Measurements from ENCODE around the gene ZNF446.
A peak's percentile ranks its signal among the peaks of the same experiment; 100 is the strongest.
"Not testable (repeated sequence)": the region's sequence is repeated elsewhere in the genome, so short reads cannot be mapped to it uniquely, and the experiment has no call there.

Gene ZNF446

DNA sequence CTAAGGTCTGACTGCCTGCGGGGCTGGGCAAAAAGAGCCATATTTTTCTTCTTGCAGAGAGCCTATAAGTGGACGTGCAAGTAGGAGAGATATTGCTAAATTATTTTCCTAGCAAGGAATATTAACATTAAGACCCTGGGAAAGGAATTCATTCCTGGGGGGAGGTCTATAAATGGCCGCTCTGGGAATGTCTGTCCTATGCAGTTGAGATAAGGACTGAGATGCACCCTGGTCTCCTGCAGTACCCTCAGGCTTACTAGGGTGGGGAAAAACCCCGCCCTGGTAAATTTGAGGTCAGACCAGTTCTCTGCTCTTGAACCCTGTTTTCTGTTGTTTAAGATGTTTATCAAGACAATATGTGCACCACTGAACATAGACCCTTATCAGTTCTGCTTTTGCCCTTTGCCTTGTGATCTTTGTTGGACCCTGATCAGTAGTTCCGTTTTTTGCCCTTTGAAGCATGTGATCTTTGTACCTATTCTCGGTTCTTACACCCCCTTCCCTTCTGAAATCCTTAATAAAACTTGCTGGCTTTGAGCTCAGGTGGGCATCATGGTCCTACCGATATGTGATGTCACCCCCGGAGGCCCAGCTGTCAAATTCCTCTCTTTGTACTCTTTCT is 31.6 kb downstream of the ZNF446 start:
- not testable (repeated sequence) for DNase-seq

DNA sequence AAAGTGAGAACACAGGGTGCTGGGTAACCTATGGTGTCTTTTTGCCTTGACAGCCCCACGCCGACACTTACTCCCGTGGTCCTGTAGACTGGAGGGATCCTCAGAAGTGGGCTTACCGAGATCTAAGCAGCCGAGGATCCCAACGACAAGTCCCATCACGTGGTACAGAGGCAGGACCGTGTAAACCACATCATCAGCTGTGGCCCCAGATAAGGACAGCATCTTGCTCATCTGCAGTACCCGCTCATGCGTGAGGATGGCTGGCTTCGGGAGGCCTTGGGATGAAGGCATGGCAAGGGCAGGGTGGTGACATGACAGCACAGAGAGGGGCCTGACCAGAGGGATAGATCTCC is 33.6 kb downstream of the ZNF446 start:
- DNase-seq: no peak

DNA sequence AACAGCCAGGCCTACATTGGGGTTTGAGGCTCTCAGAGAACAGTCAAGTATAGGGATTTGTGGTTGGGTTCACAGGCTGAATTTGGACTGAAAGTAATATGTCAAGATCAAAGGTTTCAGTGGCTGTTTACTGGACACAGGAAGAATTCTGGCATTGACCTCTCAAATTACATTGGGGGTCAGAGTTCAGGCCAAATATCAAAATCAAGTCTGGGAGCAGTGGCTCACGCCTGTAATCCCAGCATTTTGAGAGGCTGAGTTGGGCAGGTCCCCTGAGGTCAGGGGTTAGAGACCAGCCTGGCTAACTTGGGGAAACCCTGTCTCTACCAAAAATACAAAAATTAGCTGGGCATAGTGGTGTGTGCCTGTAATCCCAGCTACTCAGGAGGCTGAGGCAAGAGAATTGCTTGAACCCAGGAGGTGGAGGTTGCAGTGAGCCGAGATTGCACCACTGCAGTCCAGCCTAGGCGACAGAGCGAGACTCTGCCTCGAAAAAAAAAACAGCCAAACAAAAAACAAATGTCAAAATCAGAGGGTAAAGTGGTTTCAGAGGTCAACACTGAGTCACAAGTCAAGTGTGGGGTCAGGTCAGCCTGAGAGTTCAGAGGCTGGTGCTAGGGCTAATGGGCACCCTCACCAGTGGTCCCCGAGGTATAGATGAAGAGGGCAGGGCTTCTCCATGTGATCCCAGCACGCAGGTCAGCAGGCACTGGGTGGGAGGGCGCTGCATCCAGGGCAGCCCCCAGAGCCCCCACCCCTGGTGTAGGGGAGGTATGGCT is 34.1 kb downstream of the ZNF446 start:
- DNase-seq: no peak

DNA sequence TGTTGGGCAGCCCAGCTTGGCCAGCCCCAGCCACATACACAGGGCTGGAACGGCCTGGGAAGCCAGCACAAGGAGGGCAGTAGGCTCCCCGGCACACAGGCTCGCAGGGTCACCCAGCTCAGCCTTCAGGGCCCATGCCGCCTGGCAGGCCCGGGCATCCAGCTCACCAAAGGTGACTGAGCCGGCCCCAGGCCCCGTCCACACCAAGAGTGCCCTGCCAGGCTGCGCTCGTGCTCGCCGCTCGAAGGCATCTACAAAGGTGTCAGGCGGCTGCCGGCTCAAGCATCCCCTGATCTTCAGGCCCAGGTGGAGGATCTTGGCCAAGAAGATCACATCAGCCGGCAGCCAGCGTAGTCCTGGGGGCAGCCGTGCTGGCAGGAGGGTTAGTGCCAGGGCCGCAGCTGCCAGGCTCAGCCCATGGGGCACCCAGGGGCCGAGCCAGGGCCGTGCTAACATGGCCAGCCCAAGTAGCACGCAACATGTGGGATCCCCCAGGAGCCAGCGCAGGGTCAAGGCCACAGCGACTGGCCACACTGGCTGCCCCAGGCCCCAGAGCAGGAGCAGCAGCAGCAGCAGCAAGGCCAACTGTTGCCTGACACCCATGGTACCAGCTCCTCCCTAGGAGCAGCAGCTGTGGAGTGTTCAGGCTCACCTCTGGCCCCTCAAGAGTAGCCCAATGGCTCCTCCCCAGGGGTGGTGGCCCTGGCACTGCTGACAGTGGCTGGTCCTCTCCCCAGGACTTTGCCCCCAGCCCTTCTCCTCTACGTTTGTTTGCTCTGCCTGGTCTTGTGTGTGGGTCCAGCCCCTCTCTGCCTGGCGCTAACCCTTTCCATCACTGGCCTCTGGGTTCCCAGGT is 35.4 kb downstream of the ZNF446 start, which contains the start of gene SLC27A5:
SLC27A5 (minus strand) TSS at position 640 of the 856 bp plus-strand sequence; CDS start at position 603, 37 bp downstream.
- no peak for DNase-seq

DNA sequence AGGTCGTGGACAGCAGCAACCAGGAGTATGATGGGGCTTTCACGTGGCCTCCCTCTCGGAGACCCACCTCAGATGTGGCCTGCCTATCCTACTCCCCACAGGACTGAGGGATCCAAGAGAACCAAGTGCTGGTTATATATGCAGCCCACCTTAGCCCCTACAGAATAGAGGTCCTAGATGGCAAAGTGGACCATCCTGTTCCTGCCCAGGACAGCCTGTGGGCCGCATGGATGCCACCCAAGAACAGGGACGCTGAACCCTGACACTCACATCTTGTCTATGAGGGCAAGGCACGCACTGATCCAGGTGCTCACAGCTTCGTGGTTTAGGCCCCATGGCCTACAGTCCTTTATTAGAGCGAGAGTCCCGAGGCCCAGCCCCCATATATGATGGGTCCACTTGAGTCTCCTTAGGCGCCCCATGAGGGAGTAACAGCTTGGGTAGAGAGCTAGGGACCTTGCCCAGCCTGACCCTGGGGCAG is 37.1 kb downstream of the ZNF446 start:
- DNase-seq: no peak

DNA sequence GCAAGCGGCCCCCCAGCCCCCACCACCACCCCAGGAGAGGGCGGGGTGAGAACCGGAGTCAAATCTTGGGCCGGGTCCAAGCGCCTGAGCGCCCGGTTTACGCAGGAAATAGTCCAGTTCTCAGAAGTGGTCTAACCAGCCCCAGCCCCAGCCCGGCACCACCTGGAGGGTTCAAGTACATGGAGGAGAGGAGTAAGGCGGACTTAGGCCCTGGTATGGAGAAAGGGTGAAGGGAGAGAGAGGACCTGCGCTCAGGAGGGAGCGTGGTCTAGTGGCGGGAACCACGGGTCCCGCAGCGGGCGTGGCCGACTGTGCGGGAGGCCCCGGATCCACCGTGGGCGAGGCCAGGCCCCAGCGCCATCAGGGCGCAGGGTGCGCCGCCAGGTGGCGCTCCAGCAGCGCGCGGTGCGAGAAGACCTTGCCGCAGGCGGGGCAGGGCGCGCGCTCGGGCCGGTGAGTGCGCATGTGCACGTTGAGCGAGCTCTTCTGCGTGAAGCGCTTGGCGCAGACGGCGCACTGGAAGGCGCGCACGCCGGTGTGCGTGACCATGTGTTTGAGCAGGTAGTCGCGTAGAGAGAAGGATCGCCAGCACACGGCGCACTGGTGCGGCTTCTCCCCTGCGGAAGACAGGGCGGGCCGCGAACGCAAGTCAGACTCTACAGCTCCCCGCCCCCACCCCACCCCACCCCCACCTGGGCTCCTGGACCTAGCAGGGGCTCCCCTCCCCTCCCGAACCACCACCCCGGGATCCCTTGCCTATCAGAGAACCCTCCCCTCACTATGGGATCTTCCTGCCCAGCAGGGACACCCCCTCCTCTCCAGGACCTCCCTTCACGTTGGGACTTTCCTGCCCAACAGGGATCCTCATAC is 37.8 kb downstream of the ZNF446 start:
- DNase-seq: peak; percentile 98

DNA sequence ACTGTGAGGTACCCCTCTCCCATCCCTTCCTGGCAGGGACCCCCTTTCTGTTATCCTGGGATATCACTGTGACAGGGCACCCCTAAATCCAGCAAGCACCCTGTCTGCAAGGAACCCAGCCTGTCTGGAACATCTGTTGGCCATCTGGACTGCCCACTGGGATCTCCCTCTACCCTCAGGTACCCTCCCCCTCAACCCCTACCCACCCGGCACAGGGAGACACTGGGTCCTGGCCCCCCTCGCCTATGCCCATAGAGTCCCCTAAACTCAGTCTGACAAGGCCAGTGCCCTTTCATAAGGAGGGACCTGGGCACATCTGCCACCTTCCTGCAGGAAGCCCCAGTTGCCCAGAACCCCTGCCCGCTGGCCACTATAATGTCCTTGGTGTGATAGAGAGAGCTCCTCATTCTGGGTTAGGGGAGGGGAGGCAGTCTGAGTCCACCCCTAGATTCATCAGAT is 38.4 kb downstream of the ZNF446 start:
- DNase-seq: no peak

DNA sequence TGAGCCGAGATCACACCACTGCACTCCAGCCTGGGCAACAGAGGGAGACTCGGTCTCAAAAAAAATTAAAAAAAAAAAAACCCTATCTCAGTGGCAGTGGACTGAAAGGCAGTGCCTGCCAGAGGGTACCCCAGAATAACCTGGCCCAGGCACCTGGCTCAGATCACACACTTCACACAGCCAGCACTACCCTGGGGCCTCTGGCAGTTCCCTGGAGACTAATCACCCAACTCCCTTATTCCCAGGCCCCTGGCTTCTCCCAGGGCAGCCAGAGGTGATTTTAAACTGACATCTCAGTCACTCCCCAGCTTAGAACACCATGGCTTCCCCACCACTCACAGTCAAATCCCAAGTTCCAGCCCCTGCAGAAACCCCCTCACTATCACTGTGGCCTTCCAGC is 39.1 kb downstream of the ZNF446 start:
- no peak for DNase-seq

DNA sequence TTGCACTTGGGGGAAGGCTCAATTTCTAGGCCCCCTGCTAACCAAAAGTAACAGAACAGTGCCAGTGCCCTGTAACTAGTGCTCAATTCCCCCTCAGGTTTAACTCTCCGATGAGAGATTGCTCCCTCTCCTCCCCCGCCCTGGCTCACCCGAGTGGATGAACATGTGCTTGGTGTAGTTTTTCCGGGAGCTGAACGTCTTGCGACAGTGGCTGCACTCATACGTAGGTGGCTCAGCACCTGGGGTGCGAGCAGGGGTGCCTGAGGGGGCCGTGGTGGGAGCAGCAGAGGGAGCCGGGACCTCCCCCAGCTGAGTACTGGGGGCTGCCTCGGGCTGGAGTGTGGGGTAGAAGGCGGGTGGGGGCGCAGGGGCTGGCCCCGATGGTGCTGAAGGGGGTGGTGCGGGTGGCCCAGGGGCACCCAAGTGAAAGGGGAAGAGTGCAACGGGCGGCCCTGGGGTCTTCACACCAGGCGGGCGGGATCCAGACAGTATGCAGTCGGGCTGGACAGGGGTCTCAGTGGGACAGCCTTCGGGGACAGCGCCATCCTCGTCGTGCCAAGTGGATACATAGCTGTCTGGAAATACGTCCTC is 40.2 kb downstream of the ZNF446 start:
- DNase-seq: no peak

DNA sequence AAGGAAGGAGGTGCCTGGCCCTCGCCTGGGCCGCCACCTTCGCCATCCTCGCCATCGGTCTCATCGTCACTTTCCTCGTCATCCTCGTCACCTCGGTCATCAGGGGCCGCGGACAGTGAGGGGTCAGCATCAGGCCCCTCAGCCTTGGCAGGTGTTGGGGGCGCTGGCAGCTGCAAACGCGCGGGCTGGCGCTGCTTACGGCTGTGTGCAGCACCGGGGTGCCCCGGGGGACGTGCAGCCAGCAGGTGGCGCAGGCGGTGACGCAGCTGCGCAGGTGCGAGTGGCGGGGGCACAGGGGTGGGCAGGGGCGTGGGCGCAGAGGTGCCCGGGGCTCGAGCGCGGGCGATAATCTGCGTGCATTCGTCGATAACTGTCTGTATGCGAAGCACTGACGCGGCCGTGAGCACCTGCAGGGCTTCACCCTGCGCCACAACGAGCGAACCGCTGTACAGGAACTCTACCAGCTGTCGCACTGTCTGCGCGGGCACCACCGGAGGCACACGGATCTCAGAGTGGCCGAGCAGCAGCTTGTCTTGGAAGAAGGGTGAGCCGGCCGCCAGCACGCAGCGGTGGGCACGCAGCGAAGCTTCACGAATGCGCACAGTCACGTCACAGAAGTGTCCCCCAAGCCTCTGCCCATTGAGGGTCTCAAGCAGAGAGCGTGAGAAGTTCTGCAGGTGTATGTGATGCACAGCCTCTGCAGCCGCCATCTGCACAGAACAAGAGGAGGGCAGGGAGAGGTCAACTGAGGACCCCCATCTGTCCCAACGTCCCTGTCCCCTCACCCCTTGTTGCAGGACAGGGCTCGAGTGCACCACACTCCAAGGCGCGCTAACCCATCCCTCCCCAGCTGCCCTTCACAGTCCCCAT is 41.0 kb downstream of the ZNF446 start:
- no peak for DNase-seq

DNA sequence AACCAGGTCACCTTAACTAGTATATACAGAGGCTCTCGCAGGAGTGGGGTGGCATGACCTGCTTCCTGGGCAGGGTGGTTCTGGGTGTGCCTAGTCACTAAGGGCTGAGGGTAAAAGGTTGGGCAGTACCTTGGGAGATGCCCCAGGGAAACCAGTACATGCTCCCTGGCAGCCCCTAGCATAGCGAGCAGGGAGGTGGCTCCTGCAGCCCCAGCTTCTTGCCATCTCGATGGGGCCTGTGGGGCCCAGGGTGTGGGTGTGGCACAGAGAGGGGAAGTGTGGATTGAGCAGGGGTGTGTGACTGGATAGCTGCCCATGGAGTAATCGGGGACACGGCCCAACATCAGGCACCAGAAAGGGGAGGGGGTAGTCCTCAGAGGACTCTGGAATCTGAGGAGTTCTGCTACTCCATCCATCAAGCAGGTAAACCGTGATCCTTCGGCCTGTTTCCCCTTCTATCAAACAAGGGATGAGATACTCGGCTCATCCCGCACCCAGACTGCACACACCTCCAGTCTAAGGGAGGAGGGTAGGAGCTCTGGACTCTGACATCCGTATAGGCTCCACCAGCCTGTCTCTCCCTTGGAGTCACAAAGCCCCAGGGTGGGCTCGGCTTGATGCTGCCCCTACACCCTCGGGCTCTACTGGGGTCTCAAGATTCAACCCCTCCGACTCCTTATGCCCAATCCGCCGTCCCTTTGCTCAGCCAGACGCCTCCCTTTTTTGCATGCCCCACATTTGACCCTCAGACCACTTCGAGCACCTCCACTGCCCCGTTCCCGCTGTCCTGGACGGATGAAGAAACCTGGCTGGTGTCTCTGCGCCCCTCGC is 42.3 kb downstream of the ZNF446 start:
- DNase-seq: no peak

DNA sequence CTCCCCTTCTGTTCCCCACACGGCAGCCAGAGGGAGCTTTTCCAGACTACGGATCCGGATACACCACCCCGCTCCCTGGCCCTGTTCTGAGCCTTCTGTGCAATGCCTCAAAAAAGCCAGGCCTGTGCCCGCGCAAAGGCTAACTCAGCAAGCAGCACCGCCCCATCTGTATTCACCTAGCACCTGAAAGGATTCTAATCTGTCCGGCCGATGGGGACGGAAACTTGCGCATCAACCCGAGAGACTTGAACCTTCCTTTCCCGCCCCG is 42.9 kb downstream of the ZNF446 start:
- DNase-seq: peak; percentile 71

DNA sequence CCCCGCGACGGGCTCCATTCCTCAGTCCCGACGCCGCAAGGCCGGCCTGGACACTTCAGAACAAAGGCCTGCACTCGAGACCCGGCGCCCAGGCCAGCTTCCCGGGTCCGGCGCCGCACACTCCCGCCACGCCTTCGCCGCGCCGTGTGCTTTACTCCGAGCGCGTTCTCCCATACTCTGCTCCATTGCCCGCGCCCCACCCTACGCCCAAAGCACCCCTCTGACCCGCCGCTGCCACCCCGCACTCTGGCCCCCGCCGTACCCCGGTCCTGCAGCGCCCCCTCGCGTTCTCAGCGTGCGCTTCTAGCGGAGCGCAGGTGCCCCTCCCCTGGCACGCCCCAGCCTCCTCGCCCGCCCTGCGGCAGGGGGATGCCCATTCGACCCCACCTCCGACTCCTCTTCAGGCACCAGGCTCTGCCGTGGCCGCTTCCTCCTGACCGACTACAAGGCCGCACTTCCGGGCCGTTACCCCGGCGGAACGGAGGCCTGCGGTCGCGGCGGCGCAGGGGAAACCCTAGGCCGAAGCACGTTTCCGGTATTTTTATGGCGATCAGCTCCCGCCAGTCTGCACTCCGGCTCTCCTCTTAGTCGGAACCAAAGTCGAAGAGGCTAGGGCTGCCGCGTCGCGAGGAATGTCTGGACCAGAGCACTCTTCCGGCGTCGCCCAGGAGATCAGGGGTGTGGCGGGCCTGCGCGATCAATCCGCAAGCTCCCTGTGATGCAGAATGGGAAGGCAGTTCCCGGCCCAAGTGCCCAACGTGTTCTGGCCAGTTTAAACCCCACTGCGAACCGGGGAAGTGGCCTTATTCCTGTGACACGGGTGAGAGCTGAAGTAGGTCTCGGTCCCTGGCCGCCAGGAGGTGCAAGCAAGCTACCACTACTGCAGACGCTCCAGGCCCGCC is 43.5 kb downstream of the ZNF446 start, which contains the start of gene ZBTB45:
ZBTB45 (minus strand) TSS at position 456 of the 902 bp plus-strand sequence. CDS start 2,137 bp downstream, outside the sequence.
- peak; percentile 94 for DNase-seq

DNA sequence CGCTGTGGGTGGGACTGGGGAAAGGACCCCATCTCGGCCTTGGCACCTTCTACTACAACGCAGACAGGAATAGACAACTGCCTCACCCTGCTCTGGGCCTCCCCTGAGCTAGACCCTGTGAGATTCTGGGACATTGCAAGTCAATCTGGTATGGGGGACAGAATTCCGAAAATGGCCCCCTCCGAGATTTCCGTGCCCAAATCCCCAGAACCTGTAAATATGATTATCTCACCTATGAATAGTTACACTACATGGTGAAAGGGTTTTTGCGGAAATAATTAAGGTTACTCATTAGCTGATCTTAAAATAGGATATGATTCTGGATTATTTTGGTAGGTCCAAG is 44.1 kb downstream of the ZNF446 start:
- DNase-seq: no peak

DNA sequence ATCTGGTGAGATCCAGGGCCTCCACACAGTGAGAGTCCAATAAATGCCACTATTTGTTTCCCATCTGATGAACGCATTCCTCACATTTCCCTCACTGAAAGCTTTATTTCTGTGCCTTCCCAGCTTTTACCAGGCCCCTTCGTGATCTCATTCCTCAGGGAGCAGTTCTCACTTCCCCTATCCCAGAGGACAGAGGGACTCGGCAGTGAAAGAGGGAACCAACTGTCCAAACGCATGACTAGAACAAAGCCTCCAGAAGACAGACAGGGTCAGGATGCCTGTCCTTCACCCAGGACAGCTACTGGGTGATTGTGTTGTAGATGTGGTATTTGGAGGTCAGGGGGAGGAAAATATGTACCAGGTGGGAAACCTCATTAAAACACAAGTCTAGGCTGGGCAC is 45.5 kb downstream of the ZNF446 start:
- DNase-seq: no peak

DNA sequence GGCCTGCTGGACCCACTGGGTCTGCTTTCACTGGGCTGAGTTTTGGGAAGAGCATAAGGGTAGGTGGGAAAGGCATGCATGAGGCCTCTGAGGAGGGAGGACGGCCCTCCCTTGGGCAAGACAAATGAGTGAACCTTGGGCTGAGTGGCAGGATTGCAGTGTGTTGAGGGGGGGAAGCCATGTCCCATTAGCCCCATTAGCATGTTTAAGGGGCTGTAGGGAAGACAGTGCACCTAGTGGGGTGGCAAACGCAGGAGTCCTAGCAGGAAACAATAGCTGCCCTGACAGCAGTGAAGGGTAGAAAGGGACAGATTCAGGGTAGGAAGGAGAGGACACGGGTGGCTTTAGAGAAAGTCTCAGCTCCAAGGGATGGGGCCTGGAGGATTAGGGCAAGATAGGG is 46.6 kb downstream of the ZNF446 start:
- DNase-seq: no peak

DNA sequence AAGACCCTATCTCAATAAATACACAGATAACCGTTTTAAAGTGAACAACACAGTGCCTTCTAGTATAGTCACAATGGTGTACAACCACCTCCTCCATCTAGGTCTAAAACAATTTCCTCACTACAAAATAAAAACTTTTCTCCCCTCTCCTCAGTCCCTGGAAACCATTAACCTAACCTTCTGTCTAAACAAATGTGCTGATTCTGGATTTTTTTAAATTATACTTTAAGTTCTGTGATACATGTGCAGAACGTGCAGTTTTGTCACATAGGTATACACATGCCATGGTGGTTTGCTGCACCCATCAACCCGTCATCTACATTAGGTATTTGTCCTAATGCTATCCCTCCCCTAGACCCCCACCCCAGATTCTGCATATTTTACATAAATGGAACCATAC is 53.3 kb downstream of the ZNF446 start:
- no peak for DNase-seq
